ENCODE results near the gene TOX4. TPM values are rescaled to one million over a fixed set of nuclear protein-coding genes. Genes with fewer than 3 reads are reported as not detected.

The TOX4 gene
- total and polyA plus RNA-seq, 9 of the 15 experiments (the other 6 are each of a cell fraction or from before 2014, with no cell fraction given): 9.9 to 76.5 (median 41.0) TPM

- Histone ChIP-seq H4K20me1 (replicated peaks; ENCODE audit: control insufficient read depth, insufficient read depth, low read length) (no peaks in the 10 kb centered on the region), H3K4me3 (no peak overlapping the region), H3K9ac (ENCODE audit: insufficient read depth in 1 of 2, low read depth in 2 of 2, low read length in 2 of 2) (peak overlapping the region in 1 of 2 experiments; percentile 81; a peak in 2 of 4 replicates), H3K27ac (ENCODE audit: extremely low read depth, low read depth, low read length) (no peak overlapping the region), H2AFZ (ENCODE audit: low read depth, low read length) (peak overlapping the region; percentile 40; the same call in 1 of the 2 replicates), H3K27me3 (ENCODE audit: control insufficient read depth in 2 of 2, insufficient read depth in 2 of 2, low read length in 2 of 2) (no peaks in the 10 kb centered on the region), H3K4me2 (ENCODE audit: insufficient read depth, low read length) (peak overlapping the region; percentile 18; the same call in 1 of the 2 replicates), H3K4me1 (replicated peaks in 1 of 2; ENCODE audit: control insufficient read depth in 2 of 2, insufficient read depth in 2 of 2, low read length in 2 of 2) (peaks cover 3 to 8% of the 10 kb centered on the region in 2 experiments; a peak in 4 of 5 replicates), H3K9me1 (ENCODE audit: control insufficient read depth, insufficient read depth, low read length) (no peaks in the 10 kb centered on the region), H3K9me3 (replicated peaks; ENCODE audit: control insufficient read depth, insufficient read depth, low read depth, low read length) (no peaks in the 10 kb centered on the region), H3K79me2 (ENCODE audit: control insufficient read depth, insufficient read depth, low read length) (no peaks in the 10 kb centered on the region), H3K36me3 (ENCODE audit: control insufficient read depth, insufficient read depth, low read length) (no peaks in the 10 kb centered on the region)
- in situ Hi-C loops (cut with MboI): no loop called here
- FAIRE-seq (no peak), ATAC-seq (no peak), DNase-seq (ENCODE audit: extremely low read depth in 1 of 4, low spot score in 3 of 4) (no peak)
- 47% methylated on average over 9 of the region's 25 CpGs for WGBS (ENCODE audit: insufficient coverage, low coverage, missing lambda C conversion rate)
- CTCF ChIA-PET (ENCODE audit: low intra/inter-chr PET ratio): no interaction called here
- intact Hi-C loops (cut with micrococcal nuclease): no loop called here
- no peak for TF ChIP-seq NR2C1 (IDR thresholded peaks at IDR 0.05)
- TF ChIP-seq NR2C1 (tag; IDR thresholded peaks at IDR 0.05): no peak
- TF ChIP-seq ILK (tag; IDR thresholded peaks at IDR 0.05; ENCODE audit: borderline replicate concordance, low read depth): no peak
- peak; percentile 71 for TF ChIP-seq PRDM10 (IDR thresholded peaks at IDR 0.05; ENCODE audit: partially characterized antibody)
- no peak for TF ChIP-seq DNMT1 (IDR thresholded peaks at IDR 0.05)
- no peak for TF ChIP-seq ZBTB26 (CRISPR knock-in tag; IDR thresholded peaks at IDR 0.05)
- TF ChIP-seq ZNF3 (CRISPR knock-in tag; IDR thresholded peaks at IDR 0.05): no peak
- no peak for TF ChIP-seq ZNF518B (CRISPR knock-in tag; IDR thresholded peaks at IDR 0.05)
- POLR2A ChIA-PET: interaction anchor here (0.5 to 1.8 kb wide), 3 partner anchors 8 to 154 kb away, joined by 3 to 4 read pairs (median 4); partner anchors contain the start of gene METTL3
- no TSS peak for BruUV-seq (replicated peaks)
Observed at GRCh38 chr14:21536418-21537089, 59.6 kb downstream of the TOX4 start.
